RPMI8226 (cell line): ENCODE results near the gene YAP1.

Experiments
- DNase-seq: peaks from one replicate; pipeline ENCODE4 v3.0.0-alpha.2; 2015

The YAP1 gene

DNA sequence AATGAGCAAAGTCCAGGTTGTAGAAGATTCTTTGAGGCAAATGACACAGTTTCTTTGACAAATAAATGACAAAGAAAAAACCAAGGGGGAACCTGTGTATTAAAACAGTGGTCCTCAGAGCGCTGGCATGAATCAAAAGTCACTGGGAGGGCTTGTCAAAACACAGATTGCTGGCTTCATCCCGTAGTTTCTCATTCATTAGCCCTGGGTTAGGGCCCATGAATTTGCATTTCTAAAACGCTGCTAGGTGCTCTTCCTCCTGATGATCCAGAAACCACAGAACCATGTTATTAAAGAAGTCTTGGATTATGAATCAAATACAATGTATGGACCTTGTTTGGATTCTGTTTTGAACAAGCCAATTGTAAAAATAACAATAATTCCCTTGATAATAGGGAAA lies 92.7 kb downstream of the YAP1 start:
- DNase-seq: no peak

DNA sequence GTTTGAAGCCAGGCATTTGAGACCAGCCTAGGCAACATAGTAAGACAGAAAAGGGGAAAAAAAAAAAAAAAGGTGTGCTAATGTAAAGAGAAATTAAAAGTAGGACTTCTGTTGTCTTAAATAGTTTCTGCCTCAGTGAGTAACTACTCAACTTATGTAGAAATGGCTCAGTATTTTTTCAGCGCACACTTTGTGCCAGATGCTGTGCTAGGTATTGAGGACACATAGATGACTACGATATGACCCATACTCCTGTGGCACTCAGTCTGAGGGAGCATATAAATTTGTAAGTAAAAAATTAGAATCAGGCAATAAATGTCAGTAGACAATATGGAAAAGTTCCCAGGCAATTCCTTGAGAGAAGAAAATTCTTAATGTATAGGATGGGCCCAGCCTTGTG lies 93.9 kb downstream of the YAP1 start:
- DNase-seq: no peak

DNA sequence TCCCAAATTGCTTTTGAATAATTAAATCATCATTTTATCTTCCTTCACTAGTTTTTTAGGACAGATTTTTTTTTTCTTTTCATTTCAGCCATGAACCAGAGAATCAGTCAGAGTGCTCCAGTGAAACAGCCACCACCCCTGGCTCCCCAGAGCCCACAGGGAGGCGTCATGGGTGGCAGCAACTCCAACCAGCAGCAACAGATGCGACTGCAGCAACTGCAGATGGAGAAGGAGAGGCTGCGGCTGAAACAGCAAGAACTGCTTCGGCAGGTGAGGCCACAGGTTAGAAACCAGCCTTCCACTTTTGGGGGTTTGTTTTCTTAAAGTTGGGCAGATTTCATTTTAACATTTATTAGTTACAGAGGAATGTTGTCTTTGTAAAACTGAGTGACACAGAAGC lies 95.6 kb downstream of the YAP1 start:
- DNase-seq: no peak

DNA sequence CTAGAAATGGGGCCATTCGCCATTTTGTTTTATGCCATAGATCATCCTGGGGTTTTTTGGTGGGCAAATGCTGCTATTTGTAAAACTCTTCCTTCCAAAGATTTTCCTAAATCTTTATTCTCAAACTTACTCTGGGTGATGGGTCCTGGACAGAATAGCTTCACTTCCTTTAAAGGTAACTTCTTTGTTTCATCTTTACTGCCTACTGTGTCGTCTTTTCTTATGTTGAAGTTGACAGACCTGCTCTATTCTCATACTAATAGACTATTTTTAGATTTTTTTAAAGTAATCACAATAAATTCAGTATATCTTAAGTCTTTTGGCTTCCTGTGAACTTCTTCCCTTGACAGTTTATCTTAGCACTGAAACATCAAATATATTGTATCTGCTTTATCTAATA lies 98.6 kb downstream of the YAP1 start:
- DNase-seq: no peak

DNA sequence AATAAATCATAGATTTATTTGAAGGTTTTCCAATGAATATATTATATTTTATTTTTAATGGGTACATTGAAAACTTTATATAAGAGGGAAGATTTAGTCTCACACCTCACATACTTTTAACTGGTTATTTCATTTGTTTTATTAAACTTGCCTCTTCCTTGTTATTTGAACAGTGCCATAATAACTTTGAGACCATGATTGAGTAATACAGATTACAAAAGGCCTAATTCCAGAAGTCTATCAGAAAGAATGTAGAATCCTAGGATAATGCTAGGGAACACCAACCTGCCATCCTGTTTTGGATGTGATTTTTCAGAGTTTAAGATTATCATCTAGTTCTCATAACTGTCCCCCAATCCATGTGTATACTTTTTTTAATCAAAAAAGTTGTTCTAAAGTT lies 104.4 kb downstream of the YAP1 start:
- no peak for DNase-seq

DNA sequence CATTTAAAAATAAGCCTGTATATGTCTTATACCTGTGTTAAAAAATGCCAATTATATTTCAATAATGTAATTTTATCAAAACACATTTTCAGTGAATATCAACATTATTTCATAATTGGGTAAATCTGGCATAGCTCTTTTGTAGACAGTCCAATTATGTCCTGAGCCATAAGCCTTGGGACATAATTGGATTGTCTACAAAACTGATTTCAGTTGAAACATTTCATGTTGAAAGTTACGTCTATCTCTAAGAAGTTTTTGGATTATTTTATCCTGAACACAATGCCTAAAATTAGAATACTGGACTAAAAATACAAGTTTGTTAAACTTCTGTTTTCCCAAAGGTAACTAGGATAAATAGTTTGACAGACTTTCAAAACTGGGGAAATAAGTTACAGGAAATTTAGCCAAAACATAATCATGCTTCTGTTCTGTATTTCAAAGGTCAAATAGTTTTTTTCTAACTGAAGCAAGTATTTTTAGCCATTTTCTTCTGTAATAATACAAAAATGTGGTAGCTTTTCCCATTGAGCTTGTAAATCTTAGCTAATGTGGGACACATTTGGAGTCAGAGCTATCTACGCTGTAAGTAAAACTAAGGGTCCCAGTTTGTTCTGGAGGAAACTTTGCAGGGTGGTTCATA lies 106.3 kb downstream of the YAP1 start:
- DNase-seq: no peak

DNA sequence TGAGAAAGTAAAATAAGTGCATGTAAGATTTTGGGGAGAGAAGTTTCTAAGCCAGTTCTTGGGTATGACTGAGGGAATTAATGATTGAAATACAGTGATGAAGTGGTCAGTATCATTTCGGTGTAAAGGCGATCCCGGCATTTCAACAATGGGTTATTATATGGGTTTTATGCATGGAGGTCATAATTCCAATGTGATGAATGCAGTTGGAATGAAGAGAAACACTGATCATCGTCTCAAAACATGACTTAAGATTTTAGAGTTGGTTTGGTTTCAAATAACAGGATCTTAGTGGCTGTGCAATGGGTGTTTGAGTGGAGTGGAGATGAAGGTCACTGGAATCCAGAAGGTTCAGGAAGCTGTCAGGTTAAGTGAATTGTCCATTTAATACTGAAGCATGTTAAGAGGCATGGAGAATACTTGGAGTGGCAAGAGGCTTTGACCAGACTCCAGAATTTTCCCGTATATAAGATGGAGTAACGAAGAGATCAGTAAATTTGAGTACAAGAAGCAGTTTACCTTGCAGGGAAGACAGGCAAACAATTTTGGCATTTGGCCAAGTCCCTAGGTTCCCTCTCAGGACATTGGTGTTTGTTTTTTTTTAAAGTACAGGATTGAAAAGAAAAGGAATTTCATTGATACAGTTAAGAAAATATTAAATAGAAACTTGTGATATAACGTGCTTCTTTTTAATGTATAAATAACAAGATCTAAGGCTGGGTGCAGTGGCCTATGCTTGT lies 110.7 kb downstream of the YAP1 start:
- DNase-seq: no peak

DNA sequence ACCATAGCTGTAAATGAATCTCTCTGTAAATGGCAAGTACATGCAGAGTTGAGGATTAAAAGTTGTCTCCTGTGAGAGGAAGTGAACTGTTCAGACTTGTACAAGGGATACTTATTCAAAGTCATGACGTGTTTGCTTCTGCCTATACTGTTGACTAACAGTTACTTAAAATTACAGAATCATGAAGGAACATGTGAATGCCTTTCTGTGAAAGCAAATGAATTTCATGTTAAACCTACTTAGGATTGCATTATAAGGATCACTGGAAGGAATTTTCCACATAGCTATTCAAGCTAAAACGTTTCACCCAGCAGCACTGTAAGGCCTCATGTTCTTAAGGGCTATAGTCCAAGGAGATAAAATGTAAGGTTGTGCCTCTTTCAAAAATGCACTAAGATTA lies 113.6 kb downstream of the YAP1 start:
- DNase-seq: no peak

DNA sequence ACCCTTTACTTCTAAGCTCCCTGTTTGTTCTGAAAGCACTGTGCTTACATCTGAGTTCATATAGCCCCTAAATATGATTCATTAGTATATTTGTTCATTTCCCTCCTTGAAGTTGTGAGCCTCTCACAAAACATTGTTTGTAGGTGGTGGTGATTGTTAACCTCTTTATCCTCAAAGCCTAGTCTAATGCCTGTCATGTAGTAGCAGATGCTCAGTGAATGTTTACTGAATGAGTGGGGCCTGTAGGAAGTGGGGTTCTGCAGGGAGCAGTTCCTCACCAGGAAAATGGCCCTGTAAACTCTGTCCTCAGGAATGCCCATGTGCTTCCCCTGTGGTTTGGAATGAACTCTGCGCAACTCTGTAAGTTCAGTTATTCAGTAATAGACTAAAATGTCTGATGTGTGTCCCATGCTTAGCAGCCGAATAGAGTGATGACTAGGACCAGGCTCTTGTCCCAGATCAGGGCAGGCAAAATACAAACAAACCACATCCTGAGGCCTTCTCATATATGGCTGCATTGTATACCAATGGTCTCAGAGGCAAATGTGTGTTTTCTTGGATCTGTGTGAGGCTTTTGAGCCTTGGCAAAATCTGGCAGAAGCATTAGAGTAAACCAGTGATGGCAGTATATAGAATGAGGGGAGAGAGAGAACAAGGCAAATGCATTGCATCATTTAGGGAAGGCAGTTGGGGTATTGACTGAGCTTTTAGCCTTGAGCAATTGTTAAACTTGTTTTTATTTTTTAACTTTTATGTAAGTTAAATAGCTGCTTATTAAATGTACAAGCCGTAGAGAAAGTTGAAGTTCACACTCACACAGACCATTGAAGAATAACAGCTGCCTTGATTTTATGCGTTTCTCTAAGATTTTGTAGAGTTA lies 115.7 kb downstream of the YAP1 start:
- DNase-seq: no peak

DNA sequence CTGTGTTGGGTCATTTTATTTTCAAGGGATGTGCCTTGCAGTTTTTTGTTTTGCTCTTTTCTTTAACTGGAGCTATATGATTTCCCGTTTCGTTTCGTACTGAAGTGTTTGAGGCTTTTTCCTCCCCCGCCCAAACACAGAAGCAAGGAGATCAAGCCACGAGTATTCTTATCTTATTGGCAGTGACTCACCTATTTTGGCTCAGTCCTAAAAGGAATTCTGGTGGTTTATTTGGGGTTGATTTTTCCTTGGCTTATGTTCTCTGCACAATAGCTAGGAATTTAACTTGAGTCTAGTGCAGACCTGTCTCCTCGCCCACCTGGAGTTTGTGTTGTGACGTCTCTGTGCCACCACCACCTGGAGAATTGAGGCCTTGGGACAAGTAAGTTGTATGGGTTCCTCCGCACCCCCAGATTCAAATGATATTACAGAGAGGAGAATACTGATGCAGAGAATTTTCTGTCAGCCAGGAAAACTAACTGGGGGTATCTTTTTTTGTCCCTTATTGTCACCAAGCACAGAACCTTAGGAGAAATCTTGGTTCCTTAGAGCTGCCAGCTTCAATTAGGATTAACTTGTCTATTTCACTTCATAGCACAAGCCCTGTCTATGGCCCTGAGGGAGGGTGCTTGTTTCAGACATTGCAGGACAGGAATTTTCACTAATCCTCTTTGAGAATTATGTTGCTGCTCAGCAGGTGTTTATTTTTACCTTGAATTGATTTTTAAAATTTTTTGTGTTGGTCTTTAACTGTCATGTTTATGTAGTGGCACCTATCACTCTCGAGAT lies 116.6 kb downstream of the YAP1 start:
- DNase-seq: no peak

DNA sequence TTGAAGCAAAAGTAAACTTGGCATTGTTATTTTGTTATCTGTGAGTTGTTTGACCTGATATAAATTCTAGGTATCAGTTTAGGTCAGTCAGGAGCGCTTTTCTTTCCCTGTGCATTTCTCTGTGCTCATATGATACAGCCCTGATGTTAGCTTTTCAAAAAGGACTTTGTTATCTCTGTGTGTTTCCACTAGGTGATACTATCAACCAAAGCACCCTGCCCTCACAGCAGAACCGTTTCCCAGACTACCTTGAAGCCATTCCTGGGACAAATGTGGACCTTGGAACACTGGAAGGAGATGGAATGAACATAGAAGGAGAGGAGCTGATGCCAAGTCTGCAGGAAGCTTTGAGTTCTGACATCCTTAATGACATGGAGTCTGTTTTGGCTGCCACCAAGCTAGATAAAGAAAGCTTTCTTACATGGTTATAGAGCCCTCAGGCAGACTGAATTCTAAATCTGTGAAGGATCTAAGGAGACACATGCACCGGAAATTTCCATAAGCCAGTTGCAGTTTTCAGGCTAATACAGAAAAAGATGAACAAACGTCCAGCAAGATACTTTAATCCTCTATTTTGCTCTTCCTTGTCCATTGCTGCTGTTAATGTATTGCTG lies 119.4 kb downstream of the YAP1 start:
- no peak for DNase-seq

DNA sequence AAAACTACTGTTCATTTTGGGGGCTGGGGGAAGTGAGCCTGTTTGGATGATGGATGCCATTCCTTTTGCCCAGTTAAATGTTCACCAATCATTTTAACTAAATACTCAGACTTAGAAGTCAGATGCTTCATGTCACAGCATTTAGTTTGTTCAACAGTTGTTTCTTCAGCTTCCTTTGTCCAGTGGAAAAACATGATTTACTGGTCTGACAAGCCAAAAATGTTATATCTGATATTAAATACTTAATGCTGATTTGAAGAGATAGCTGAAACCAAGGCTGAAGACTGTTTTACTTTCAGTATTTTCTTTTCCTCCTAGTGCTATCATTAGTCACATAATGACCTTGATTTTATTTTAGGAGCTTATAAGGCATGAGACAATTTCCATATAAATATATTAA lies 119.9 kb downstream of the YAP1 start:
- no peak for DNase-seq

DNA sequence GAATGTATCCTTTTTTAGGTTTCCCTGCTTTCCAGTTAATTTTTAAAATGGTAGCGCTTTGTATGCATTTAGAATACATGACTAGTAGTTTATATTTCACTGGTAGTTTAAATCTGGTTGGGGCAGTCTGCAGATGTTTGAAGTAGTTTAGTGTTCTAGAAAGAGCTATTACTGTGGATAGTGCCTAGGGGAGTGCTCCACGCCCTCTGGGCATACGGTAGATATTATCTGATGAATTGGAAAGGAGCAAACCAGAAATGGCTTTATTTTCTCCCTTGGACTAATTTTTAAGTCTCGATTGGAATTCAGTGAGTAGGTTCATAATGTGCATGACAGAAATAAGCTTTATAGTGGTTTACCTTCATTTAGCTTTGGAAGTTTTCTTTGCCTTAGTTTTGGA lies 120.7 kb downstream of the YAP1 start:
- no peak for DNase-seq

DNA sequence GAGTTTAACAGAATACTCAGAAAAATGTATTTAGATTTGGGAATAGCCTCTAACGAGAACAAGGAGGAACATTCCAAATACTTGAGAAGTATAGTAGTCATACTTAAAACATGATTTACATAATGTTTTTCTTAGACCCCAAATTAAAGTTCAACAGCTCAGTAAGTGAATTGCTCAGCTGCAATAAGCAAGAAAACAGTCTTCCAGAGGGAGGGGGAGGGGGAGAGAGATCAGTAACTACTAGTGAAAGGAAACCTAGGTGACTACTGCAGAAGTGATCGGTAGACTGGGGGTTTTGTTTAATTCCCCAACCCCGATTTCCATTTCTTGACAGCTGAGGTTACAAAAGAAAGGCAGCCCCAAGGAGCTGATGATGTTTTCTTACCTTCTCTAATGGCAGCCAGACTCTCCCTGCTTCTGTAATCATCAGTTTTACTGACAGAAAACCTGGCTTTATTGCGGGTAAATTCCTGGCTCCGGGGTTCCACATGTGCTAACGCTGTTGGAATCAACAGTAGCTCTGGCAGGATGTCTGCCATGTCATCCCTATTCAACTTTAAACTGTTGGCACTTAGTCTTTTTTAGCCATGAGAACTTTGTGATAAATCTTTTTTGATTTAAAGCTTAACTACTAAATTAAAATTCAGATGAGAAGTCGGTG lies 124.7 kb downstream of the YAP1 start:
- DNase-seq: no peak

DNA sequence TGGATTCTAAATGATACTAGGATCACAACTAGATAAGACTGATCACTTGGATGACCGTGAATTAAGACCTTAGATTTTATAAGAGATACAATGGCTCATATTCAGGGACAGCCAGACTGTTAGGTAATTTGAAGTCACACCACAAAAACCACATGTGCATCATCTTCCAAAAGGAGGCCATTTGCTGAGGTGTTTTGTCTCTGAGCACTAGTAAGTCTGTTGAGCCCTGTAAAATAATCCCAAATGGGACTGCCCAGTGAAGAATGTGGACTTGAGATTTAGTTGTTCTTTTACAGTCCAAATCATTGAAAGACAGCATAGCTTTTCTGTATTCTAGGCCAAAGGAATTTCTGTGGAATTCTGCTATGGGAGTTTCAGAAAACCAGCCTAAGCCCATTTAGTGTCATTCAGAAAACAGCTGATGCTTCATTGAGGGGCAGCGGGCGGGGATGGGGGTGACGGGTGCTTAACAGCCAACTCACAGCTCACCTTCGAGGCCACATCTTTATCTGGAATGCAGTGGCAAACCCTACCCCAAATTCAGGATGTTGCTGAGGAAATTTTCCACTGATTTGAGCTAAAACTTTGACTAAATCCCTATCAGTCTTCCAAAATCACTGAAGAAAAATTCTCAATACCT lies 127.0 kb downstream of the YAP1 start:
- DNase-seq: no peak

DNA sequence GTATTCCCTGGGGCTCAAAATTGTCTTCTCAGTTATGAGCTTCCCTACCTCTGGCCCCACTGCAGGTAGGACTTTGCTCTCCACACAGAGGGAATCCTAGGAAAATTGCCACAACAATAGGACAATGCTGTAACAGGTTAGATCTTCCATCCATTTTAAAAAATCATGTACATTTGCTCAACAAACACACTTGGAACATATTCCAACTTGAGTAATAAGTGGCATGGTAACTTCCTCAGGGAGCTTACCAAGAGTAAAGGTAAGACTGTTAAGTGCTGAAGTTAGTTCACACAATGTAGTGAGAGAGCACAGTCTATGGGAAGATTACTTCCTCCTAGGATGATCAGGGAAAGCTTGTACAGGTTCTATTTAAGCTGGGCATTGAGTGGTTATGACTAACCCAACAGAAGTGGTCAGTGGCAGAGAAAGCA lies 128.2 kb downstream of the YAP1 start:
- DNase-seq: no peak

DNA sequence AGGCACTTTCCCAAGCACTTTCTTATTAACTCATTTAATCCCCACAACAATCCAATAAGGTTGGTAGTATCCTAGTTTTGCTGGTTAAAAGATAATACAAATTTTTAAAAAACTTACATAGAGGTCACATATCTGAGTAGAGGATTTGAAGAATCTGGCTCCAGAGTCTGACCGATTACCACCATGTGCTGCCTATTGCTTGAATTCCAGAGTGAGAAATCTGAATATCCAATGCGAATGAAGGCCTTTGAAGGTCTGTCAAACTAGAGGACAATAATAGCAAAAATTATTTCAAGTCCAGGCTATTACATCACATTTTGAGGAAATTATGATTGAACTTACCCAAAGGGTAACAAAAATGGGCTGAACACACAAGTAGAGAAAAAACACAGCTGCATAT lies 129.2 kb downstream of the YAP1 start:
- DNase-seq: no peak

DNA sequence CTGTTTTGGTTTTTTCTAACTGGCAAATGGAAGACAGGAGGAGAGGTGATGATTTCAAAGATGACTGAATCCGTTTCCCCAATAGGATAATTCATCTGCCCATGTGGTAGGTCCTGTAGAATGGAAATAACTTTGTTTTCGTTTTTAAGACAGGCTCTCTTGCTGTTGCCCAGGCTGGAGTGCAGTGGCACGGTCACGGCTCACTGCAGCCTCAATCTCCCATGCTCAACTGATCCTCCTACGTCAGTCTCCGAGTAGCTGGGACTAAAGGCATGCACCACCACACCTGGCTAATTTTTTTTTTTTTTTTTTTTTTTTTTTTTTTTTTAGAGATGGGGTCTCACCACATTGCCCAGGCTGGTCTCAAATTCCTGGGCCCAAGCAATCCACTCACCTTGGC lies 129.7 kb downstream of the YAP1 start:
- DNase-seq: no peak

DNA sequence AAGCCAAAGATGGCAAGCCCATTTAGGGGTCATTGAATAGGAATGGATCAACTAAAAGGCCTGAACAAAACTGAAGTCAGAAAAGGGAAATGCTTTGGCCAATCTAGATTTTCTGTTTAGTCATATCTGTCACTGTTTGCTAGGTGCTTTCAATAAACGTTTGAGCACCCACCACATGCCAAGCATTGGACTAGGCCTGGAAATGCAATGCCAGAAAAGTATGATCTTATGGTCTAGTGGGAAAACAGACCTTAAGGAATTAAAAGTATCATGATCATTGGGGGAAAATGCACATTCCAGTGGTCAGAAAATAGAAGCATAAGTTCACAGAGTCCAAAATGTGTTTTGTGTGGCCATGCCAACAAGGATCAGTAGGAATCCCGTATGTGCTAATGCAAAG lies 130.3 kb downstream of the YAP1 start:
- no peak for DNase-seq

DNA sequence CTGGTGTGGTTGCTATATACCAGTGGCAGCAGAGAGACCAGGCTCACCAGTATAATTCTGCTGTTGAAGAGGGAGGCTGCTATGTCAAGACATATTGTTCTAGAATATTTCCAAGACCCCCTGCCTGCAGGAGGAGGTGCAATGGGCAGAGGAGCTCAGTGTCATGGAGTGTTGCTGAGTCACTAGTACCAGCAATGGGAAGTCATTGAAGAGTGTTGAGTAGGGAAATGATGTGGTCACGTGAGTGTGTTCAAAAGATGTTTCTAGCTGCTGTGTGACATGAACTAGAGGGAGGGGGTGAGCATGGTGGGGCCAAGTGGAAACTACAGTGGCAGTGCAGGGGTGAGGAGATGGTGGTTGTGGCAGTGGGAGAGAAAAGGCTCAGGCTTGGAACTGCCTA lies 130.8 kb downstream of the YAP1 start:
- no peak for DNase-seq

DNA sequence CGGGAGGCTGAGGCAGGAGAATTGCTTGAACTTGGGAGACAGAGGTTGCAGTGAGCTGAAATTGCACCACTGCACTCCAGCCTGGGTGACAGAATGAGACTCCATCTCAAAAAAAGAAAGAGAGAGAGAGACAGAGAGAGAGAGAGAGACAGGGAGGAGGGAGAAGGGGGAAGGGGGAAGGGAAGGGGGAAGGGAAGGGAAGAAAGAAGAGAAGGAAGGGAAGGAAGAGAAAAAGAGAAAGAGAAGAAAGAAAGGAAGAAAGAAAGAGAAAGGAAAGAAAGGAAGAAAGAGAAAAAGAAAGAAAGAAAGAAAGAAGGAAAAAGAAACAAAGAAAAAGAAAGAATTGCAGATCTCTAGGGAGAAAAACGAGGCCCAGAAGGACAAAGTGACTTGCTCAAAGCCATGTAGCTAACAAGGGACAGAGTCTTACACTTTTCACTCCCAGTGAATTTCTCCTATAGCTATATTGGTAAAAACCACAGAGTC lies 133.2 kb downstream of the YAP1 start:
- no peak for DNase-seq
